Pancreas (tissue), 10 donors: ENCODE measurements around the gene ATXN7L2. TPM values are rescaled to one million over a fixed set of nuclear protein-coding genes. Genes with fewer than 3 reads are reported as not detected.

Experiments
- ATAC-seq, 4 donors: fragments of 200-7000 bp; cut with Tn5 transposase; one replicate each; pipeline versions ENCODE4 v1.8.0 to v1.9.1; 2020; ENCODE audit warnings: mild to moderate bottlenecking in 4 of 4, moderate library complexity in 4 of 4
- DNase-seq, 6 donors: peaks; one replicate each; pipeline ENCODE4 v3.0.0-alpha.2; 2020
- FAIRE-seq: peaks from 2 replicates; lab custom pipeline; 2012; peaks lifted over from hg19 to GRCh38; lab: Jason Lieb, UNC
- H3K27ac ChIP-seq, 4 donors: fragments of 200-600 bp; sonication (generic); 1 replicate in 3 of 4; 2 replicates in 1 of 4; pipeline versions ENCODE4 v1.5.0 to v1.8.0; 2020
- H3K27me3 ChIP-seq, 4 donors: fragments of 200-600 bp; one replicate each; pipeline ENCODE4 v1.8.0; 2021
- H3K36me3 ChIP-seq, 3 donors: fragments of 200-600 bp; sonication (generic) in 1 of 3; one replicate each; pipeline versions ENCODE4 v1.5.0 to v1.8.0; 2020 to 2021
- H3K4me1 ChIP-seq, 3 donors: fragments of 200-600 bp; one replicate each; pipeline ENCODE4 v1.8.0; 2021
- H3K4me3 ChIP-seq, 4 donors: fragments of 200-600 bp; sonication (generic) in 2 of 4; one replicate each; pipeline versions ENCODE4 v1.5.0 to v1.8.0; 2020 to 2021
- H3K9me3 ChIP-seq, 4 donors: fragments of 200-600 bp; one replicate each; pipeline ENCODE4 v1.8.0; 2021
- CTCF ChIP-seq, 4 donors: fragments of 200-600 bp; sonication (generic) in 3 of 4; IDR thresholded peaks; one replicate each; pipeline versions ENCODE4 v1.5.0 to v1.8.0; 2021; ENCODE audit warnings: antibody characterized with exemption in 4 of 4
- WGBS, 2 donors: extraction: QIAGEN DNeasy Blood & Tissue Kit; methylation state at CpG; one replicate each; pipeline ENCODE4 v1.1.7; 2013; 5-methylcytosine and 5-hydroxymethylcytosine counted together
- intact Hi-C, 3 donors: fragments of 100-400 bp; cut with DNase I; formaldehyde crosslinking; loops; one replicate each; pipeline versions ENCODE4 v1.11.1 to v1.14.2; 2022
- polyA plus RNA-seq, 2 donors: library from polyadenylated mRNA; stranded (reverse); fragments of 200-250 nt; gene quantifications; one replicate each; pipeline ENCODE4 v1.2.3, GENCODE V29; 2013
- total RNA-seq, 6 donors: library from RNA; stranded (reverse); fragmentation: NEBNext Ultra II Directional in 4 of 6; extraction: Animal tissue kit (Norgen Biotek cat#: 25700) in 4 of 6; gene quantifications; one replicate each; pipeline versions ENCODE4 v1.2.1 to v1.2.4, GENCODE V29; 2021 to 2023
- donor health status: healthy with polysubstance abuse.
- donor health status: DM: no; HTN: no; CAD: no; lungs with moderate emphysema.
- donor health status: DM: no; HTN: no; CAD: no.
- donor health status: control.
- donor health status: control.
- donor health status: Bipolar disorder and iron deficiency.
- donor health status: DM: yes; HTN: yes; CAD: no.
- donor health status: DM: no; HTN: no; CAD: no.
- donor health status: DM: no; HTN: no; CAD: no.
- donor health status: DM: yes; HTN: yes; CAD: no.

ATXN7L2 gene
- total and polyA plus RNA-seq, 8 donors: 1.1 to 15.7 (median 1.9) TPM

- TF ChIP-seq CTCF (IDR thresholded peaks at IDR 0.05): no peak
- FAIRE-seq (no peak), DNase-seq (no peak), ATAC-seq (no peak)
- Histone ChIP-seq H3K9me3 (no peaks in the 10 kb centered on the region), H3K27ac (no peak overlapping the region), H3K4me1 (peaks cover 0 to 4% (median 0%) of the 10 kb centered on the region in 3 donors), H3K27me3 (no peaks in the 10 kb centered on the region), H3K36me3 (no peaks in the 10 kb centered on the region), H3K4me3 (no peak overlapping the region)
- 76 to 82% methylated on average over 5 of the region's 5 CpGs for WGBS, 2 donors
- intact Hi-C loops: no loop called here
Observed at GRCh38 chr1:109479311-109479710, 4.4 kb upstream of the ATXN7L2 start.

GRCh38 chr1:109479901-109480300 lies 3.8 kb upstream of the ATXN7L2 start:
- ATAC-seq (no peak), FAIRE-seq (no peak), DNase-seq (no peak)
- Histone ChIP-seq H3K9me3 (no peaks in the 10 kb centered on the region), H3K4me1 (peaks cover 0 to 8% (median 0%) of the 10 kb centered on the region in 3 donors), H3K27ac (no peak overlapping the region), H3K27me3 (no peaks in the 10 kb centered on the region), H3K4me3 (no peak overlapping the region), H3K36me3 (no peaks in the 10 kb centered on the region)
- intact Hi-C loops: no loop called here
- TF ChIP-seq CTCF (IDR thresholded peaks at IDR 0.05): no peak
- 69 to 81% methylated on average over 2 to 3 of the region's 3 CpGs for WGBS, 2 donors

- H3K27me3 ChIP-seq: no peaks in the 10 kb centered on the region
- H3K4me3 ChIP-seq: no peak overlapping the region
- TF ChIP-seq CTCF (IDR thresholded peaks at IDR 0.05): no peak
- H3K36me3 ChIP-seq: no peaks in the 10 kb centered on the region
- FAIRE-seq: no peak
- no peak for DNase-seq
- H3K27ac ChIP-seq: no peak overlapping the region
- no peak for ATAC-seq
- peaks cover 0 to 8% (median 0%) of the 10 kb centered on the region in 3 donors for H3K4me1 ChIP-seq
- H3K9me3 ChIP-seq: no peaks in the 10 kb centered on the region
- intact Hi-C loops: no loop called here
- 79 to 88% methylated on average over 2 of the region's 2 CpGs for WGBS, 2 donors
Observed at GRCh38 chr1:109481646-109482045, 2.1 kb upstream of the ATXN7L2 start.

GRCh38 chr1:109482242-109482641 lies 1.5 kb upstream of the ATXN7L2 start:
- Histone ChIP-seq H3K4me3 (no peak overlapping the region), H3K27me3 (no peaks in the 10 kb centered on the region), H3K36me3 (no peaks in the 10 kb centered on the region), H3K4me1 (peaks cover 0 to 8% (median 0%) of the 10 kb centered on the region in 3 donors), H3K27ac (no peak overlapping the region), H3K9me3 (no peaks in the 10 kb centered on the region)
- DNase-seq (no peak), FAIRE-seq (no peak), ATAC-seq (no peak)
- TF ChIP-seq CTCF (IDR thresholded peaks at IDR 0.05): no peak
- intact Hi-C loops: no loop called here

- DNase-seq (peak; percentile 30 to 81 (median 58)), ATAC-seq (peak in 3 of 4 donors; percentile 20 to 36 (median 33)), FAIRE-seq (no peak)
- Histone ChIP-seq H3K27ac (no peak overlapping the region), H3K9me3 (no peaks in the 10 kb centered on the region), H3K36me3 (no peaks in the 10 kb centered on the region), H3K4me1 (peaks cover 0 to 8% (median 0%) of the 10 kb centered on the region in 3 donors), H3K27me3 (no peaks in the 10 kb centered on the region), H3K4me3 (peak overlapping the region; percentile 1 to 59 (median 32))
- intact Hi-C loops: no loop called here
- no peak for TF ChIP-seq CTCF (IDR thresholded peaks at IDR 0.05)
- WGBS, 2 donors: 11 to 16% methylated on average over 29 of the region's 29 CpGs
Observed at GRCh38 chr1:109482791-109483671, 674 bp upstream of the ATXN7L2 start.
